NB4 (cell line): Measurements from ENCODE around the gene PSMD13.

Experiments
- MYC ChIP-seq: IDR thresholded peaks from 2 replicates; pipeline ENCODE4 v1.6.1; 2011; ENCODE audit warnings: low read depth, low read length
- POLR2A ChIP-seq: IDR thresholded peaks from 2 replicates; pipeline ENCODE4 v1.6.1; 2011; ENCODE audit warnings: mild to moderate bottlenecking; ENCODE audit not compliant: insufficient read length; ENCODE audit errors: extremely low read depth
- TF ChIP-seq, protein P1 (sequence below): IDR thresholded peaks from one replicate; pipeline ENCODE4 v1.5.1; 2012; ENCODE audit warnings: low read depth, low read length

DNA sequence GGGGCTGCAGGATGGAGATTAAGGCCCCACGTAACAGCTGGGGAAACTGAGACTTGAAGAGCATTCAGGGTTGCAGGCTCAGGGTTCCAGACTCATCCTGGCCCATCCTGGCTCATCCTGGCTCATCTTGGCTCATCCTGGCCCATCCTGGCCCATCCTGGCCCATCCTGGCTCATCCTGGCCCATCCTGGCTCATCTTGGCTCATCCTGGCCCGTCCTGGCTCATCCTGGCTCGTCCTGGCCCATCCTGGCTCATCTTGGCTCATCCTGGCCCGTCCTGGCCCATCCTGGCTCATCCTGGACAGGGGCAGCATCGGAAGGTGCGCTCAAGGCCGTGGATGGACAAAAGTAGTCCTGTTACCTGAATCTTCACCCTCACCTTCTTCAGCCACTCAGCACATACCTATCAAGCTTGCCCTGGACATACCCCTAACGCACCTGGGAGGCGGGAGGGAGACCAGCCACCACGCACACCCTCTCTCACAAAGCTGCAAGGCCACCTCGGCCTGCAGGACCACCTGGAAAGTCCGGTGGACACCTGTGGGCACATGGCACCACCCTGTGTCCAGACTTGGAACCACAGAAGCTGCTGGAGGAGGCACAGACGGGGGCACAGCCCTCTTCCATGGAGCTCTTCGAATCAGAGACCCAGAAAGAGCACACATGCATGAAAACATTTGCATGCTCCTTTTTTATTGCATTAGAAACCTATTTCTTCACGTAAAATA is 21.2 kb downstream of the PSMD13 start:
- TF ChIP-seq, protein P1, sequence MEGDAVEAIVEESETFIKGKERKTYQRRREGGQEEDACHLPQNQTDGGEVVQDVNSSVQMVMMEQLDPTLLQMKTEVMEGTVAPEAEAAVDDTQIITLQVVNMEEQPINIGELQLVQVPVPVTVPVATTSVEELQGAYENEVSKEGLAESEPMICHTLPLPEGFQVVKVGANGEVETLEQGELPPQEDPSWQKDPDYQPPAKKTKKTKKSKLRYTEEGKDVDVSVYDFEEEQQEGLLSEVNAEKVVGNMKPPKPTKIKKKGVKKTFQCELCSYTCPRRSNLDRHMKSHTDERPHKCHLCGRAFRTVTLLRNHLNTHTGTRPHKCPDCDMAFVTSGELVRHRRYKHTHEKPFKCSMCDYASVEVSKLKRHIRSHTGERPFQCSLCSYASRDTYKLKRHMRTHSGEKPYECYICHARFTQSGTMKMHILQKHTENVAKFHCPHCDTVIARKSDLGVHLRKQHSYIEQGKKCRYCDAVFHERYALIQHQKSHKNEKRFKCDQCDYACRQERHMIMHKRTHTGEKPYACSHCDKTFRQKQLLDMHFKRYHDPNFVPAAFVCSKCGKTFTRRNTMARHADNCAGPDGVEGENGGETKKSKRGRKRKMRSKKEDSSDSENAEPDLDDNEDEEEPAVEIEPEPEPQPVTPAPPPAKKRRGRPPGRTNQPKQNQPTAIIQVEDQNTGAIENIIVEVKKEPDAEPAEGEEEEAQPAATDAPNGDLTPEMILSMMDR, result no peak
- no peak for TF ChIP-seq MYC
- no peak for TF ChIP-seq POLR2A
